Activated T-helper 1 cell treated with anti-CD3 and anti-CD28 coated beads, Interleukin-12 subunit alpha, Interleukin-12 subunit beta, Interleukin-2, Interleukin-4 antibody, amounts not matched to agents 30 ng/mL and 10 ng/mL and 1 ng/mL, durations not matched to agents 14 hours and 24 hours and 36 hours (primary cell): Measurements from ENCODE around the gene SLC8A2. TPM values are rescaled to one million over a fixed set of nuclear protein-coding genes. Genes with fewer than 3 reads are reported as not detected.

Experiments used
- DNase-seq: peaks from one replicate; pipeline ENCODE4 v3.0.0; 2021; ENCODE audit warnings: low spot score
- H3K27ac Mint-ChIP-seq: one replicate; pipeline ENCODE4 v1.8.0; 2021; ENCODE audit warnings: mild to moderate bottlenecking, mixed read lengths
- H3K27me3 Mint-ChIP-seq: one replicate; pipeline ENCODE4 v1.8.0; 2022; ENCODE audit warnings: mild to moderate bottlenecking, moderate library complexity, mixed read lengths; ENCODE audit not compliant: insufficient read depth
- H3K36me3 Mint-ChIP-seq: one replicate; pipeline ENCODE4 v1.8.0; 2021; ENCODE audit warnings: low read depth, mixed read lengths
- H3K4me1 Mint-ChIP-seq: one replicate; pipeline ENCODE4 v1.8.0; 2021; ENCODE audit warnings: low read depth, mixed read lengths
- H3K4me3 Mint-ChIP-seq: one replicate; pipeline ENCODE4 v1.8.0; 2021; ENCODE audit warnings: mild to moderate bottlenecking, moderate library complexity, mixed read lengths
- H3K9me3 Mint-ChIP-seq: one replicate; pipeline ENCODE4 v1.8.0; 2021; ENCODE audit warnings: mixed read lengths
- intact Hi-C: fragments of 100-400 bp; cut with micrococcal nuclease; formaldehyde crosslinking; loops from one replicate; pipeline ENCODE4 v1.15.1; 2024
- total RNA-seq: library from RNA; stranded (reverse); gene quantifications from 2 replicates; pipeline ENCODE4 v1.2.3, GENCODE V29; 2022

Gene SLC8A2
- total RNA-seq, 1 donor from 2014 or later, result not detected

- Mint-ChIP-seq H3K4me3 (no peak overlapping the region), H3K4me1 (peaks cover 32% of the 10 kb centered on the region), H3K9me3 (no peaks in the 10 kb centered on the region), H3K27me3 (peaks cover 12% of the 10 kb centered on the region), H3K36me3 (peaks cover 1% of the 10 kb centered on the region), H3K27ac (no peak overlapping the region)
- intact Hi-C loops, result loop anchor here (1.0 to 5.0 kb wide), 6 partner anchors 47 to 306 kb away; partner anchors contain the start of genes BICRA, KPTN and NAPA
- peak; percentile 74 for DNase-seq
Observed at GRCh38 chr19:47436712-47437401, 34.8 kb downstream of the SLC8A2 start.

- no peak overlapping the region for H3K4me3 Mint-ChIP-seq
Observed at GRCh38 chr19:47435883-47436417, 35.7 kb downstream of the SLC8A2 start.

DNA sequence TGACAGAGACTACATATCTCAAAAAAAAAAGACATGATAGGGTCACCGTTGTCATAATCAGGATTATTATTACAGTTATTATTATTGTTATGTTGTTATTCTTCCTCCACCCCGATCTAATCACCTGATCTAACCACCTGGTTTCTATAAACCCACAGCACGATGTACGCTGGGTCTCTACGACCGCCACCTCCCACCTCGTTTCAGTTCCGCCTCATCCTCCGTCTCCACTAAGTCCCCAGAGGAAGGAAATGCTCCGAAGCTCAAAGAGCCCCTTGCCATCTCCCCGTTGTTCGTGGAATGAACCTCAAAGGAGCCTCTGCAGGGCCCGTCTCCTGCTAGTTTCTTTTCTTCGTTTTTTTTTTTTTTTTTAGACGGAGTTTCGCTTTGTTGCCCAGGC lies 36.5 kb downstream of the SLC8A2 start:
- DNase-seq, result no peak
- H3K9me3 Mint-ChIP-seq, result no peaks in the 10 kb centered on the region
- H3K27me3 Mint-ChIP-seq, result peaks cover 12% of the 10 kb centered on the region
- H3K4me3 Mint-ChIP-seq, result peak overlapping the region; percentile 74
- peaks cover 36% of the 10 kb centered on the region for H3K4me1 Mint-ChIP-seq
- H3K27ac Mint-ChIP-seq, result no peak overlapping the region
- H3K36me3 Mint-ChIP-seq, result peaks cover 1% of the 10 kb centered on the region
- intact Hi-C loops, result loop anchor here (5.0 kb wide), 1 partner anchor 172 kb away; the partner anchor contains the start of gene BICRA

More at GRCh38 chr19:47435883-47436417, 35.7 kb downstream of the SLC8A2 start:
- H3K36me3 Mint-ChIP-seq, result peaks cover 1% of the 10 kb centered on the region
- no peak overlapping the region for H3K27ac Mint-ChIP-seq
- intact Hi-C loops, result loop anchor here (1.0 to 5.0 kb wide), 6 partner anchors 48 to 307 kb away; partner anchors contain the start of genes BICRA, KPTN and NAPA
- peaks cover 12% of the 10 kb centered on the region for H3K27me3 Mint-ChIP-seq
- peaks cover 34% of the 10 kb centered on the region for H3K4me1 Mint-ChIP-seq
- H3K9me3 Mint-ChIP-seq, result no peaks in the 10 kb centered on the region
- DNase-seq, result no peak

GRCh38 chr19:47434088-47434487 lies 37.6 kb downstream of the SLC8A2 start:
- Mint-ChIP-seq H3K4me1 (peaks cover 42% of the 10 kb centered on the region), H3K27ac (no peak overlapping the region), H3K36me3 (peaks cover 1% of the 10 kb centered on the region), H3K4me3 (no peak overlapping the region), H3K9me3 (no peaks in the 10 kb centered on the region), H3K27me3 (peaks cover 17% of the 10 kb centered on the region)
- intact Hi-C loops, result no loop called here
- no peak for DNase-seq

DNA sequence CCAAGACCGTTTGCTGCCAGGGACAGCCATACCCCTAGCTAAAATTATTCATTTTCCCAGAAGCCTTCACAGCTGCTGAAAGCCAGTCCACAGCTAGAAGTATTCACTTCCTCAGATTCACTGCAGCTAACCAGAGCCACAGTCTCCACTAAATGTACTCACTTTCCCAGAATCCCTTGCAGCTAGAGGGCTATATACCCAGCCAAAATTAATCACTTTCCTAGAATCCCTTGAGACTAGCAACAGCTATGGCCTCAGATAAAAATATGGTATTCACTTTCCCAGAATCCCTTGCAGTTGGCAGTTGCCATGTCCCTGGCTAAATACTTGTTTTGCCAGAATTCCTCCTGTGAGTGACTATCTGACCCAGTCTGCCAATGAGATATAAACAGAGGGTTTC lies 38.6 kb downstream of the SLC8A2 start:
- no peak overlapping the region for H3K4me3 Mint-ChIP-seq
- intact Hi-C loops, result no loop called here
- DNase-seq, result no peak
- peaks cover 1% of the 10 kb centered on the region for H3K36me3 Mint-ChIP-seq
- peaks cover 42% of the 10 kb centered on the region for H3K4me1 Mint-ChIP-seq
- H3K27me3 Mint-ChIP-seq, result peaks cover 11% of the 10 kb centered on the region
- H3K9me3 Mint-ChIP-seq, result no peaks in the 10 kb centered on the region
- no peak overlapping the region for H3K27ac Mint-ChIP-seq

DNA sequence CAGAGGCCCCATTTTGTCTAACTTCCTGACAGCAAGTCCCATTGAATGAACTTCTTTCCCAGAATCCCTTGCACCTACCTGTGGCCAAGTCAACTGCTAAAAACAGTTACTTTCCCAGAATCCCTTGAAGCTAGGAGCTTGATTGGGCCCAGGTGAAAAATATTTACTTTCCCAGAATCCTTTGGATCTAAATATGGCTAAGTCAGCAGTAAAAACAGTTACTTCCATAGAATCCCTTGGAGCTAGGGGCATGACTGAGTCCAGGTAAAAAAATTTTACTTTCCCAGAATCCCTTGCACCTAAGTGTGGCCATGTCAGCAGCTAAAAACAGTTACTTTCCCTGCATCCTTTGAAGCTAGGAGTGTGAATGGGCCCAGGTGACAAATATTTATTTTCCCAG lies 39.2 kb downstream of the SLC8A2 start:
- no peak overlapping the region for H3K4me3 Mint-ChIP-seq
- intact Hi-C loops, result no loop called here
- peaks cover 1% of the 10 kb centered on the region for H3K36me3 Mint-ChIP-seq
- no peak for DNase-seq
- no peak overlapping the region for H3K27ac Mint-ChIP-seq
- H3K27me3 Mint-ChIP-seq, result peaks cover 11% of the 10 kb centered on the region
- peaks cover 42% of the 10 kb centered on the region for H3K4me1 Mint-ChIP-seq
- no peaks in the 10 kb centered on the region for H3K9me3 Mint-ChIP-seq

GRCh38 chr19:47432091-47432490 lies 39.6 kb downstream of the SLC8A2 start:
- H3K27me3 Mint-ChIP-seq, result peaks cover 11% of the 10 kb centered on the region
- no peaks in the 10 kb centered on the region for H3K9me3 Mint-ChIP-seq
- H3K4me1 Mint-ChIP-seq, result peaks cover 41% of the 10 kb centered on the region

GRCh38 chr19:47430041-47430802 lies 41.5 kb downstream of the SLC8A2 start:
- intact Hi-C loops, result no loop called here
- Mint-ChIP-seq H3K27ac (peak overlapping the region; percentile 71), H3K36me3 (peaks cover 1% of the 10 kb centered on the region), H3K4me1 (peaks cover 25% of the 10 kb centered on the region), H3K9me3 (no peaks in the 10 kb centered on the region), H3K27me3 (peaks cover 20% of the 10 kb centered on the region), H3K4me3 (peak overlapping the region; percentile 39)
- DNase-seq, result peak; percentile 17

More at GRCh38 chr19:47432091-47432490, 39.6 kb downstream of the SLC8A2 start:
- no peak overlapping the region for H3K27ac Mint-ChIP-seq
- H3K36me3 Mint-ChIP-seq, result peaks cover 1% of the 10 kb centered on the region
- DNase-seq, result no peak
- H3K4me3 Mint-ChIP-seq, result no peak overlapping the region
- intact Hi-C loops, result no loop called here

DNA sequence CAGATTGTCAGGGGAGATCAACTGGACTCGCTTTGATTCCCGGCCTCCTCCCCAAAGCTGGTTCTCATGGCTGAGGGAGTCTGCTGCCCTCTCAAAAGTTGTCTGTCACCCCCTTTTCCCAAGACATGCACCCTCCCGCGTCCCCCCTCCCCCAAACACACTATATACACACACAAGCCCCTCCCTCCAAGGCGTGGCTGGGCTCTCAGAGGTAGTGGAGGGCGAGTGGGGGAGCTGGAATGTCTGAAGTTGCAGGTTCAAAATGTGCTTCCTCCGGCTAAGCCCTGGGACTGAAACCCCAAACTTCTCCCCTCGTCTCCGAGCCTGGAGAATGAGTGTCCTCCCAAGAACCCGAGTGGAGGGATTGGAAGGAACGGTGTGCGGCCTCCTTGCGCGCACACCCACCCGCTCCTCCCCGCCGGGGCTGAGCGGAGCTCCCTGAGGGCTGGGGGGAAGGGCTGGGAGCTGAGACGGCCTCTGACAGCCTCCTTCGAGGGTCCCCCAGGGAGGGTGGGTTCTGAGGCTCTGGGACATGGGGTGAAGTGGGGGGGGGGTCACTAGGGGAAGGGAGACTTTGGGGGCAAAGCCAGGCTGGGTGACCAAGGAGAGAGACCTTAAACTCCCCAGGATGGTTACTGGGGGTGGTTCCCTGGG lies 42.4 kb downstream of the SLC8A2 start:
- intact Hi-C loops, result loop anchor here (2.0 kb wide), 1 partner anchor 314 kb away; no protein-coding TSS in a partner anchor
- peaks cover 22% of the 10 kb centered on the region for H3K4me1 Mint-ChIP-seq
- H3K9me3 Mint-ChIP-seq, result no peaks in the 10 kb centered on the region
- peaks cover 1% of the 10 kb centered on the region for H3K36me3 Mint-ChIP-seq
- H3K27me3 Mint-ChIP-seq, result peaks cover 23% of the 10 kb centered on the region
- no peak overlapping the region for H3K27ac Mint-ChIP-seq
- no peak for DNase-seq
- H3K4me3 Mint-ChIP-seq, result peak overlapping the region; percentile 39

DNA sequence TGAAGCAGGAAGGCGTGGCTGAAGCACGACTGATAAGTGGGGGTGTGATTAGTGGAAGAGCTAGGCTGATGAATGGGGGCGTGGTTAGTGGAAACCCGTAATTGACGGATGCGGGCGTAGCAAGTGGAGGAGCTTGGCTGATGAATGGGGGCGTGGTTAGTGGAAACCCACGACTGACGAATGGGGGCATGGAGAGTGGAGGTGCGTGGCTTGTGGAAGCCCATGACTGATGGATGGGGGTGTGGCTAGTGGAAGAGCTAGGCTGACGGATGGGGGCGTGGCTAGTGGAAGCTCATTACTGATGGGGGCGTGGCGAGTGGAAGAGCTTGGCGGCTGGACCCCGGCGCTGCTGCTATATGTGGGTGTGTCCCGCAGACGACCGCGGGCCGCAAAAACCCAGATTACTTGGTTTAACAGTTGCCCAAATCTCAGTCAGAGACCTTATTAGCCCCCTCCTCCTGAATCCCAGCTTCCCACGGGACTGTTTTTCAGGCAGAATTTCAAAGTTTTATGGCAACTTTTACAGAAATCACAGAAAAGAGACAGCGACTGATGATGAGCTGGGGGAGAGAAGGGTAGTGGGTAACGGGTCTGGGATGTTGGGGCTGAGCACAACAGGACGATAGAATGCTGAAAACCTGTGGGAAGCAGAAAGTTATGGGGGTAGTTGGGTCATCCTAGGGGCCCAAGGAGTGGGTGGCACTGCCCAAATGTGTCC lies 43.4 kb downstream of the SLC8A2 start:
- peaks cover 30% of the 10 kb centered on the region for H3K27me3 Mint-ChIP-seq
- H3K9me3 Mint-ChIP-seq, result no peaks in the 10 kb centered on the region
- H3K4me3 Mint-ChIP-seq, result no peak overlapping the region
- peaks cover 1% of the 10 kb centered on the region for H3K36me3 Mint-ChIP-seq
- H3K4me1 Mint-ChIP-seq, result peaks cover 22% of the 10 kb centered on the region
- intact Hi-C loops, result loop anchor here (1.0 to 2.0 kb wide), 5 partner anchors 8 to 314 kb away; partner anchors contain the start of genes DHX34 and INAFM1
- H3K27ac Mint-ChIP-seq, result no peak overlapping the region
- DNase-seq, result peak; percentile 78

GRCh38 chr19:47427241-47428176 lies 44.2 kb downstream of the SLC8A2 start:
- Mint-ChIP-seq H3K4me3 (no peak overlapping the region), H3K36me3 (peaks cover 6% of the 10 kb centered on the region), H3K27me3 (peaks cover 39% of the 10 kb centered on the region), H3K9me3 (no peaks in the 10 kb centered on the region), H3K4me1 (peaks cover 16% of the 10 kb centered on the region), H3K27ac (no peak overlapping the region)
- intact Hi-C loops, result loop anchor here (1.0 to 2.0 kb wide), 6 partner anchors 7 to 315 kb away; partner anchors contain the start of genes DHX34 and INAFM1
- DNase-seq, result peak; percentile 55
